Measurements from ENCODE around the gene CAMKK1. TPM values are rescaled to one million over a fixed set of nuclear protein-coding genes. Genes with fewer than 3 reads are reported as not detected.

Gene CAMKK1
- total and polyA plus RNA-seq, 7 experiments from 2014 or later, result 2.3 to 12.5 (median 5.0) TPM

- peaks cover 20 to 39% of the 10 kb centered on the region in 2 donors for H3K4me1 ChIP-seq (ENCODE audit: control insufficient read depth in 2 of 2, insufficient read depth in 2 of 2, low read length in 2 of 2)
- H3K4me1 Mint-ChIP-seq, result peaks cover 36 to 66% (median 55%) of the 10 kb centered on the region in 7 donors
- H3K27ac Mint-ChIP-seq, result peak overlapping the region in 7 of 9 donors; percentile 31 to 90 (median 71)
- no peaks in the 10 kb centered on the region for H3K36me3 ChIP-seq (ENCODE audit: control insufficient read depth in 2 of 3, insufficient read depth in 3 of 3, low read length in 3 of 3)
- no peak overlapping the region for H3K4me3 ChIP-seq (ENCODE audit: low read length)
- H3K27me3 Mint-ChIP-seq, result peaks cover 0 to 7% (median 0%) of the 10 kb centered on the region in 5 donors
- ChIA-PET CTCF (interaction anchor here (0.7 kb wide), 1 partner anchor 102 kb away, joined by 3 read pairs; no protein-coding TSS in a partner anchor), POLR2A (interaction anchor here (0.6 kb wide), 1 partner anchor 250 kb away, joined by 3 read pairs; no protein-coding TSS in a partner anchor)
- H3K27ac ChIP-seq (ENCODE audit: low read depth, low read length), result no peak overlapping the region
- intact Hi-C loops (cut with micrococcal nuclease), result loop anchor here (5.0 kb wide), 2 partner anchors 223 to 477 kb away; partner anchors contain the start of genes EMC6 (in 1 of the 2), TAX1BP3 (in 1 of the 2) and UBE2G1 (in 1 of the 2)
- H3K36me3 Mint-ChIP-seq, result peaks cover 0 to 3% (median 0%) of the 10 kb centered on the region in 5 donors
- H3K9me3 Mint-ChIP-seq, result no peaks in the 10 kb centered on the region
- H3K27me3 ChIP-seq (ENCODE audit: control insufficient read depth in 2 of 2, insufficient read depth in 2 of 2, low read length in 2 of 2), result no peaks in the 10 kb centered on the region
- DNase-seq, result no peak
- no peak for ATAC-seq
- H3K4me3 Mint-ChIP-seq, result peak overlapping the region in 4 of 10 donors; percentile 19 to 60 (median 40)
- H3K9me3 ChIP-seq (ENCODE audit: control insufficient read depth in 2 of 3, low read length in 3 of 3), result no peaks in the 10 kb centered on the region
Observed at GRCh38 chr17:3890082-3890877, 2.6 kb downstream of the CAMKK1 start.

GRCh38 chr17:3889325-3890012 lies 3.4 kb downstream of the CAMKK1 start:
- Histone ChIP-seq H3K9me3 (ENCODE audit: control insufficient read depth in 2 of 3, low read length in 3 of 3) (no peaks in the 10 kb centered on the region), H3K4me3 (ENCODE audit: low read length) (no peak overlapping the region), H3K27me3 (ENCODE audit: control insufficient read depth in 2 of 2, insufficient read depth in 2 of 2, low read length in 2 of 2) (no peaks in the 10 kb centered on the region), H3K4me1 (ENCODE audit: control insufficient read depth in 2 of 2, insufficient read depth in 2 of 2, low read length in 2 of 2) (peaks cover 20 to 39% of the 10 kb centered on the region in 2 donors), H3K27ac (ENCODE audit: low read depth, low read length) (no peak overlapping the region), H3K36me3 (ENCODE audit: control insufficient read depth in 2 of 3, insufficient read depth in 3 of 3, low read length in 3 of 3) (peaks cover 0 to 4% (median 0%) of the 10 kb centered on the region in 3 experiments)
- DNase-seq (no peak), ATAC-seq (no peak)
- POLR2A ChIA-PET, result no interaction called here
- CTCF ChIA-PET, result no interaction called here
- Mint-ChIP-seq H3K27ac (peak overlapping the region in 2 of 9 donors; percentile 32 to 90), H3K27me3 (peaks cover 0 to 7% (median 0%) of the 10 kb centered on the region in 5 donors), H3K4me3 (peak overlapping the region in 1 of 10 donors; percentile 48), H3K9me3 (no peaks in the 10 kb centered on the region), H3K36me3 (peaks cover 0 to 8% (median 0%) of the 10 kb centered on the region in 5 donors), H3K4me1 (peaks cover 41 to 66% (median 55%) of the 10 kb centered on the region in 7 donors)
- intact Hi-C loops (cut with micrococcal nuclease), result loop anchor here (5.0 kb wide), 2 partner anchors 222 to 478 kb away; partner anchors contain the start of genes EMC6 (in 1 of the 2), TAX1BP3 (in 1 of the 2) and UBE2G1 (in 1 of the 2)

GRCh38 chr17:3888343-3889171 lies 4.3 kb downstream of the CAMKK1 start:
- peak overlapping the region in 2 of 10 donors; percentile 34 to 75 for H3K4me3 Mint-ChIP-seq

GRCh38 chr17:3887804-3888203 lies 5.0 kb downstream of the CAMKK1 start:
- H3K4me3 ChIP-seq (ENCODE audit: low read length), result no peak overlapping the region
- peaks cover 0 to 19% (median 0%) of the 10 kb centered on the region in 3 experiments for H3K36me3 ChIP-seq (ENCODE audit: control insufficient read depth in 2 of 3, insufficient read depth in 3 of 3, low read length in 3 of 3)
- Mint-ChIP-seq H3K36me3 (peaks cover 0 to 17% (median 0%) of the 10 kb centered on the region in 5 donors), H3K4me1 (peaks cover 32 to 53% (median 44%) of the 10 kb centered on the region in 7 donors), H3K27me3 (peaks cover 0 to 7% (median 0%) of the 10 kb centered on the region in 5 donors), H3K4me3 (peak overlapping the region in 9 of 10 donors; percentile 19 to 78 (median 43)), H3K9me3 (no peaks in the 10 kb centered on the region), H3K27ac (peak overlapping the region in 8 of 9 donors; percentile 5 to 98 (median 86))
- peak overlapping the region; percentile 50 for H3K27ac ChIP-seq (ENCODE audit: low read depth, low read length)
- intact Hi-C loops (cut with micrococcal nuclease), result no loop called here
- H3K9me3 ChIP-seq (ENCODE audit: control insufficient read depth in 2 of 3, low read length in 3 of 3), result no peaks in the 10 kb centered on the region
- no peaks in the 10 kb centered on the region for H3K27me3 ChIP-seq (ENCODE audit: control insufficient read depth in 2 of 2, insufficient read depth in 2 of 2, low read length in 2 of 2)
- POLR2A ChIA-PET, result interaction anchor here (1.3 kb wide), 1 partner anchor 9 kb away, joined by 3 read pairs; no protein-coding TSS in a partner anchor
- peaks cover 10 to 30% of the 10 kb centered on the region in 2 donors for H3K4me1 ChIP-seq (ENCODE audit: control insufficient read depth in 2 of 2, insufficient read depth in 2 of 2, low read length in 2 of 2)
- ATAC-seq, result no peak
- CTCF ChIA-PET, result no interaction called here
- no peak for DNase-seq

More at GRCh38 chr17:3888343-3889171, 4.3 kb downstream of the CAMKK1 start:
- peaks cover 0 to 11% (median 0%) of the 10 kb centered on the region in 5 donors for H3K36me3 Mint-ChIP-seq
- H3K9me3 Mint-ChIP-seq, result no peaks in the 10 kb centered on the region
- Histone ChIP-seq H3K9me3 (ENCODE audit: control insufficient read depth in 2 of 3, low read length in 3 of 3) (no peaks in the 10 kb centered on the region), H3K36me3 (ENCODE audit: control insufficient read depth in 2 of 3, insufficient read depth in 3 of 3, low read length in 3 of 3) (peaks cover 0 to 12% (median 0%) of the 10 kb centered on the region in 3 experiments), H3K4me3 (ENCODE audit: low read length) (no peak overlapping the region), H3K27ac (ENCODE audit: low read depth, low read length) (peak overlapping the region; percentile 24), H3K4me1 (ENCODE audit: control insufficient read depth in 2 of 2, insufficient read depth in 2 of 2, low read length in 2 of 2) (peaks cover 13 to 32% of the 10 kb centered on the region in 2 donors), H3K27me3 (ENCODE audit: control insufficient read depth in 2 of 2, insufficient read depth in 2 of 2, low read length in 2 of 2) (no peaks in the 10 kb centered on the region)
- peaks cover 35 to 57% (median 48%) of the 10 kb centered on the region in 7 donors for H3K4me1 Mint-ChIP-seq
- peaks cover 0 to 7% (median 0%) of the 10 kb centered on the region in 5 donors for H3K27me3 Mint-ChIP-seq
- CTCF ChIA-PET, result no interaction called here
- H3K27ac Mint-ChIP-seq, result peak overlapping the region in 7 of 9 donors; percentile 32 to 98 (median 84)
- intact Hi-C loops (cut with micrococcal nuclease), result no loop called here
- no peak for ATAC-seq
- DNase-seq, result peak in 1 of 9 donors; percentile 23
- POLR2A ChIA-PET, result interaction anchor here (1.3 kb wide), 1 partner anchor 8 kb away, joined by 3 read pairs; no protein-coding TSS in a partner anchor

GRCh38 chr17:3887394-3887793 lies 5.5 kb downstream of the CAMKK1 start:
- Mint-ChIP-seq H3K36me3 (peaks cover 0 to 17% (median 0%) of the 10 kb centered on the region in 5 donors), H3K4me1 (peaks cover 32 to 53% (median 44%) of the 10 kb centered on the region in 7 donors), H3K27ac (peak overlapping the region; percentile 76 to 98 (median 90)), H3K27me3 (peaks cover 0 to 7% (median 0%) of the 10 kb centered on the region in 5 donors), H3K9me3 (no peaks in the 10 kb centered on the region), H3K4me3 (peak overlapping the region; percentile 19 to 81 (median 72))
- Histone ChIP-seq H3K27ac (ENCODE audit: low read depth, low read length) (peak overlapping the region; percentile 50), H3K4me1 (ENCODE audit: control insufficient read depth in 2 of 2, insufficient read depth in 2 of 2, low read length in 2 of 2) (peaks cover 10 to 30% of the 10 kb centered on the region in 2 donors), H3K27me3 (ENCODE audit: control insufficient read depth in 2 of 2, insufficient read depth in 2 of 2, low read length in 2 of 2) (no peaks in the 10 kb centered on the region), H3K4me3 (ENCODE audit: low read length) (peak overlapping the region; percentile 25), H3K9me3 (ENCODE audit: control insufficient read depth in 2 of 3, low read length in 3 of 3) (no peaks in the 10 kb centered on the region), H3K36me3 (ENCODE audit: control insufficient read depth in 2 of 3, insufficient read depth in 3 of 3, low read length in 3 of 3) (peaks cover 0 to 22% (median 0%) of the 10 kb centered on the region in 3 experiments)
- ChIA-PET POLR2A (interaction anchor here (1.3 kb wide), 1 partner anchor 9 kb away, joined by 3 read pairs; no protein-coding TSS in a partner anchor), CTCF (no interaction called here)
- intact Hi-C loops (cut with micrococcal nuclease), result no loop called here
- DNase-seq (no peak), ATAC-seq (no peak)

All from naive thymus-derived CD4-positive, alpha-beta T cell (primary cell).